H1 (cell line): ENCODE data around the gene TBX2.

Experiments used
- ASH2L ChIP-seq: fragments of 200-600, 300-600 bp; sonication (generic); IDR thresholded peaks from one replicate; pipeline ENCODE4 v1.7.1; 2017; ENCODE audit warnings: low read length
- EZH2 ChIP-seq: fragments of 200-600 bp; sonication (generic); IDR thresholded peaks from 2 replicates; pipeline ENCODE4 v1.7.1; 2012; ENCODE audit warnings: low read depth, mild to moderate bottlenecking, moderate library complexity, low read length, inconsistent platforms; ENCODE audit not compliant: severe bottlenecking
- FOSL1 ChIP-seq: IDR thresholded peaks from 2 replicates; pipeline ENCODE4 v1.6.1; 2011; ENCODE audit warnings: mild to moderate bottlenecking, low read depth, low read length, moderate library complexity; ENCODE audit not compliant: insufficient read depth
- POLR2A ChIP-seq, 2 experiments: IDR thresholded peaks; 1 replicate in 1 of 2; 2 replicates in 1 of 2; pipeline ENCODE4 v1.6.1; 2011; ENCODE audit warnings: low read depth in 2 of 2, low read length in 2 of 2, mild to moderate bottlenecking in 2 of 2; ENCODE audit errors: control extremely low read depth in 1 of 2
- TF ChIP-seq, protein P1 (sequence below), 3 experiments: IDR thresholded peaks; 1 replicate in 2 of 3; 2 replicates in 1 of 3; pipeline versions ENCODE4 v1.5.1 to v1.6.1; 2011; ENCODE audit warnings: low read length in 3 of 3, mild to moderate bottlenecking in 3 of 3, inconsistent platforms in 2 of 3, low read depth in 1 of 3, moderate library complexity in 1 of 3; ENCODE audit not compliant: insufficient read depth in 1 of 3; ENCODE audit errors: control extremely low read depth in 1 of 3
- TF ChIP-seq, protein P2 (sequence below): IDR thresholded peaks from 2 replicates; pipeline ENCODE4 v1.6.1; 2012; ENCODE audit warnings: low read length, inconsistent platforms

DNA sequence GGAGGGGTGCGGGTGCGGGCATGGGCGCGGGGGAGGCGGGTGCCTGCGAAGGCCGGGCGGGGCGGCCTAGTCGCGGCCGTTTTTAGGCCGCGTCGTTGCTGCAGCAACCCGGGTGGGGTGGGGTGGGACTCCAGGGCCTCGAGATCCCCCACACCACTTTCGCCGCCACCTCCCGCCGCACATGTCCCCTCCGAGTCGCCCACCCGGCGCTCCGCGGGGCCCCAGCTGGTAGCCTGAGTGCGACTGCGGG, 11.3 kb downstream of the TBX2 start:
- TF ChIP-seq FOSL1 (no peak), ASH2L (no peak), EZH2 (no peak), POLR2A (IDR thresholded peaks at IDR 0.05; ENCODE audit: control extremely low read depth in 1 of 2, low read depth in 2 of 2, low read length in 2 of 2) (no peak)
- TF ChIP-seq, protein P1, sequence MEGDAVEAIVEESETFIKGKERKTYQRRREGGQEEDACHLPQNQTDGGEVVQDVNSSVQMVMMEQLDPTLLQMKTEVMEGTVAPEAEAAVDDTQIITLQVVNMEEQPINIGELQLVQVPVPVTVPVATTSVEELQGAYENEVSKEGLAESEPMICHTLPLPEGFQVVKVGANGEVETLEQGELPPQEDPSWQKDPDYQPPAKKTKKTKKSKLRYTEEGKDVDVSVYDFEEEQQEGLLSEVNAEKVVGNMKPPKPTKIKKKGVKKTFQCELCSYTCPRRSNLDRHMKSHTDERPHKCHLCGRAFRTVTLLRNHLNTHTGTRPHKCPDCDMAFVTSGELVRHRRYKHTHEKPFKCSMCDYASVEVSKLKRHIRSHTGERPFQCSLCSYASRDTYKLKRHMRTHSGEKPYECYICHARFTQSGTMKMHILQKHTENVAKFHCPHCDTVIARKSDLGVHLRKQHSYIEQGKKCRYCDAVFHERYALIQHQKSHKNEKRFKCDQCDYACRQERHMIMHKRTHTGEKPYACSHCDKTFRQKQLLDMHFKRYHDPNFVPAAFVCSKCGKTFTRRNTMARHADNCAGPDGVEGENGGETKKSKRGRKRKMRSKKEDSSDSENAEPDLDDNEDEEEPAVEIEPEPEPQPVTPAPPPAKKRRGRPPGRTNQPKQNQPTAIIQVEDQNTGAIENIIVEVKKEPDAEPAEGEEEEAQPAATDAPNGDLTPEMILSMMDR (IDR thresholded peaks at IDR 0.05; ENCODE audit: control extremely low read depth in 1 of 3, insufficient read depth in 1 of 3, low read depth in 1 of 3, low read length in 3 of 3), result no peak
- TF ChIP-seq, protein P2, sequence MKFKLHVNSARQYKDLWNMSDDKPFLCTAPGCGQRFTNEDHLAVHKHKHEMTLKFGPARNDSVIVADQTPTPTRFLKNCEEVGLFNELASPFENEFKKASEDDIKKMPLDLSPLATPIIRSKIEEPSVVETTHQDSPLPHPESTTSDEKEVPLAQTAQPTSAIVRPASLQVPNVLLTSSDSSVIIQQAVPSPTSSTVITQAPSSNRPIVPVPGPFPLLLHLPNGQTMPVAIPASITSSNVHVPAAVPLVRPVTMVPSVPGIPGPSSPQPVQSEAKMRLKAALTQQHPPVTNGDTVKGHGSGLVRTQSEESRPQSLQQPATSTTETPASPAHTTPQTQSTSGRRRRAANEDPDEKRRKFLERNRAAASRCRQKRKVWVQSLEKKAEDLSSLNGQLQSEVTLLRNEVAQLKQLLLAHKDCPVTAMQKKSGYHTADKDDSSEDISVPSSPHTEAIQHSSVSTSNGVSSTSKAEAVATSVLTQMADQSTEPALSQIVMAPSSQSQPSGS, result no peak
